GM12875 (cell line): ENCODE data around the gene SHKBP1.

Experiments
- H3K4me3 ChIP-seq: one replicate; pipeline ENCODE4 v1.5.1; 2011; ENCODE audit warnings: low read depth, low read length, control low read depth
- TF ChIP-seq, protein P1 (sequence below): IDR thresholded peaks from 2 replicates; pipeline ENCODE4 v1.5.1; 2011; ENCODE audit warnings: low read depth, mild to moderate bottlenecking, control low read depth, inconsistent platforms, low read length, moderate library complexity, borderline replicate concordance; ENCODE audit not compliant: insufficient read depth

The SHKBP1 gene

DNA sequence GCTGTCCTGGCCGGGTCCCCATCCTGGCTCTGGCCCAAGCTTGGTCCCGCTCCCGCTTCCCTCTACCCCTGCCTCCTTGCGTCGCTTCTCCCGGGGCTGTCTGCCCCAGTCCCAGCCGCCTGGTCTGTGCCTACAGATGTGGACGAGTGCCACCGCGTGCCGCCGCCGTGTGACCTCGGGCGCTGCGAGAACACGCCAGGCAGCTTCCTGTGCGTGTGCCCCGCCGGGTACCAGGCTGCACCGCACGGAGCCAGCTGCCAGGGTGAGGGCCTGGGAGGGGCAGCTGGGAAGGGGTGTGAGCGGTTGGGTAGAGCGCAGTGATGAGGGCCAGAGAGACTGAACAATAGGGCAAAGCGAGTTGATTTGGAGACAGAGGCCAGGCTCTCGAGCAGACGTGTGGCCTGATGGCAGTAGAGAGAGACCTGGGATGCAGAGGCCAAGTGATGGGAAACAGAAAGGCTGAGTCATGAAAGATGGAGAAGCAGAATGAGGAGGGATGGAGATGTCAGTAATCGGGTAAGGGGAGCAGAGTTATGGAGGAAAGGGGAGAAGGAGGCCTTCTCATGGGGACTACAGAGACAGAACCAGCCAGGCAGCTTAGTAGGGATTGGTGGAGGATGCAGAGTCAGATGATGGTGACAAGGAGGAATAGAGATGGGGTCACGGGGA is 33.9 kb downstream of the SHKBP1 start:
- TF ChIP-seq, protein P1, sequence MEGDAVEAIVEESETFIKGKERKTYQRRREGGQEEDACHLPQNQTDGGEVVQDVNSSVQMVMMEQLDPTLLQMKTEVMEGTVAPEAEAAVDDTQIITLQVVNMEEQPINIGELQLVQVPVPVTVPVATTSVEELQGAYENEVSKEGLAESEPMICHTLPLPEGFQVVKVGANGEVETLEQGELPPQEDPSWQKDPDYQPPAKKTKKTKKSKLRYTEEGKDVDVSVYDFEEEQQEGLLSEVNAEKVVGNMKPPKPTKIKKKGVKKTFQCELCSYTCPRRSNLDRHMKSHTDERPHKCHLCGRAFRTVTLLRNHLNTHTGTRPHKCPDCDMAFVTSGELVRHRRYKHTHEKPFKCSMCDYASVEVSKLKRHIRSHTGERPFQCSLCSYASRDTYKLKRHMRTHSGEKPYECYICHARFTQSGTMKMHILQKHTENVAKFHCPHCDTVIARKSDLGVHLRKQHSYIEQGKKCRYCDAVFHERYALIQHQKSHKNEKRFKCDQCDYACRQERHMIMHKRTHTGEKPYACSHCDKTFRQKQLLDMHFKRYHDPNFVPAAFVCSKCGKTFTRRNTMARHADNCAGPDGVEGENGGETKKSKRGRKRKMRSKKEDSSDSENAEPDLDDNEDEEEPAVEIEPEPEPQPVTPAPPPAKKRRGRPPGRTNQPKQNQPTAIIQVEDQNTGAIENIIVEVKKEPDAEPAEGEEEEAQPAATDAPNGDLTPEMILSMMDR: no peak
- no peak overlapping the region for H3K4me3 ChIP-seq

DNA sequence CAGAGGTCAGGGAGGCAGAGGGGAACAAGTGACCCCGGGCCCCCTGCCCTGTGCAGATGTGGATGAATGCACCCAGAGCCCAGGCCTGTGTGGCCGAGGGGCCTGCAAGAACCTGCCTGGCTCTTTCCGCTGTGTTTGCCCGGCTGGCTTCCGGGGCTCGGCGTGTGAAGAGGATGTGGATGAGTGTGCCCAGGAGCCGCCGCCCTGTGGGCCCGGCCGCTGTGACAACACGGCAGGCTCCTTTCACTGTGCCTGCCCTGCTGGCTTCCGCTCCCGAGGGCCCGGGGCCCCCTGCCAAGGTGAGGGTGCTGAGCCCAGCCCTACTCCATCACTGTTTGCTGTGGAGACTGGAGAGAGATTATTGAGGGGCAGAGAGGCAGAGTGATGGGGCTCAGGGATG is 34.4 kb downstream of the SHKBP1 start:
- H3K4me3 ChIP-seq: no peak overlapping the region
- TF ChIP-seq, protein P1: no peak

DNA sequence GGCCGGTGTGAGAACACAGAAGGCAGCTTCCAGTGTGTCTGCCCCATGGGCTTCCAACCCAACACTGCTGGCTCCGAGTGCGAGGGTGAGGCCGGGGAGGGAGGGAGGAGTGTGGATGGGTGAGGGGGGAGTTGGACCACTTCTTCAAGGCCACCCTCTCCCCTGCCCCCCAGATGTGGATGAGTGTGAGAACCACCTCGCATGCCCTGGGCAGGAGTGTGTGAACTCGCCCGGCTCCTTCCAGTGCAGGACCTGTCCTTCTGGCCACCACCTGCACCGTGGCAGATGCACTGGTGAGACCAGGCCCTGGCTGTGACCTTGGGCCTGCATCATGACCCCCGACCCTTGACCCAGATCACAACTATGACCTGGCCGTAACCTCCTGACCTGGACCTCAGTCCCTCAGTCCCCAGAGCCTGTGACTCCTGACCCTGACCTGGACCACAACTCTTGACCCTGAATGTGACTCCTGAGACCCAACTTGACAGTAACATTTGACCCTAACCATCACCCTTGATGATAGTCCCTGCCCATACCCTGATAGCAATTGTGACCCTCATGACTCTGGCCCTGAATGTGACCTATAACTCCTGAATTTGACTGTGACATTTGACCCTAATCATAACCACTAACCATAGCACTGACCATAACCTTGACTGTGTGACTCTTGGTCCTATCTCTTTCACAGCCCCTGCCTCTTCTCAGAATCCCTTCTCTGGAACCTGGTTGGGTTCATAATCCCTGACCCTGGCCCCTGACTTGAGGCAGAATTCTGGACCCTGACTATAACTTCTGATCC is 35.4 kb downstream of the SHKBP1 start:
- no peak overlapping the region for H3K4me3 ChIP-seq
- TF ChIP-seq, protein P1: no peak

DNA sequence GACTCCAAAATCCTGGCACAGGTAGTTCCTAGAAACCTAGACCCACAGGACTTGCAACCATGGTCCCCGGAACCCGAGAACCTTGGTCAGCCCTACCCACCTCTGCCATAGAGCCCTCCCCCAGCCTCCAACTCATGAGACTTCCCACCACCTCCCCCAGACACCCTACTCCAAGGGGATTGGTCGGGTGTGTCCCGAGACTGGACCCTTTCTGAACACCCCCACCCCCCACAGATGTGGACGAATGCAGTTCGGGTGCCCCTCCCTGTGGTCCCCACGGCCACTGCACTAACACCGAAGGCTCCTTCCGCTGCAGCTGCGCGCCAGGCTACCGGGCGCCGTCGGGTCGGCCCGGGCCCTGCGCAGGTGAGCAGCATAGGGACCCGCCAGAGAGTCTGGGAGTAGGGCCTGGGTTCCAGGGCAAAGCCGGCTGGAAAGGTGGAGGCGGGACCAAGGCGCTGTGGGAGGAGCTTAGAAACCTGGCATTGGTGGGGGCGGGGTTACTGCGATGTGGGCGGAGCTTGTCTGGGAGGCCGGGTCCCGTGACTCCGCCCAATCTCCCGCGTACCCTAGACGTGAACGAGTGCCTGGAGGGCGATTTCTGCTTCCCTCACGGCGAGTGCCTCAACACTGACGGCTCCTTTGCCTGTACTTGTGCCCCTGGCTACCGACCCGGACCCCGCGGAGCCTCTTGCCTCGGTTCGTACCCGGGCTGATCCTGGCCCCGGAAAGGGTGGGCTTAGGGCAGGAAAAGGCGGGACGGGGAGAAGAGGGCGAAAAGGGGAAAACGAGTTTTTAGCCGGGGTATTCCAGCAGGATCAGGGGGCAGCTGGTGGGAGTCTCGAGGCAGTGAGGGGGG is 36.4 kb downstream of the SHKBP1 start:
- TF ChIP-seq, protein P1: no peak
- peak overlapping the region; percentile 70 for H3K4me3 ChIP-seq

DNA sequence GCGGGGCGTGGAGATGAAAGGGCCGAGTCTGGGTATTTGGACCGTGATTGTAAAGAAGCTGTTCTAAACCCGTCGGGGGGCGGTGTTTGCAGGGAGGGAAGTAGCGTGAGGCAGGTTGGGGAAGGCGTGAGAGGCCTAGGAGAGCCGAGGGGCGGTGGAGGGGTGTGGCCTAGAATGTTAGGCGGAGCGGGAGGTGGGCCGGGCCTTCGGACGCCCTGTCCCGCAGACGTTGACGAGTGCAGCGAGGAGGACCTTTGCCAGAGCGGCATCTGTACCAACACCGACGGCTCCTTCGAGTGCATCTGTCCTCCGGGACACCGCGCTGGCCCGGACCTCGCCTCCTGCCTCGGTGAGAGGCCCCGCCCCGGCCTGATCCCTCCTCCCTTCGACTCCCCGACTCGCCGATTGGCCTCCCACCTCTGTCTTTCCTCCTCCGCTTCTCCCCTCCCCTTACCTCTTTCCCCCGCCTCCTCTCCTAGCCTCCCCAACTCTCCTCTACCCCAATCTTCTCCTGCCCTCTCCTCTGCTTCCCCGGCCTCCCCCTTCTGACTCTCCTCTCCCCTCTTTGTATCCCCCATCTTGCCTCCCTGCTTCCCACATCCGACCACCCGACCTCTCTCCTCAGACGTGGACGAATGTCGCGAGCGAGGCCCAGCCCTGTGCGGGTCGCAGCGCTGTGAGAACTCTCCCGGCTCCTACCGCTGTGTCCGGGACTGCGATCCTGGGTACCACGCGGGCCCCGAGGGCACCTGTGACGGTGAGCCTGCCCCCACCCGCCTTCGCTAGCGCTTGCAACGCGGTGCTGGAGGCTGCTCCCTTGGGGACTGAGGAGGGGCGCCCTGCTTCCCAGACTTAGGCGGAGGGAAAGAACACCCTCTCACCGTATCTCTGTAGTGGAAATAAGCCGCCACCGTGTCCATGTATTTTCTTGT is 37.3 kb downstream of the SHKBP1 start:
- TF ChIP-seq, protein P1: no peak
- H3K4me3 ChIP-seq: peak overlapping the region; percentile 70
